Stimulated activated naive CD4-positive, alpha-beta T cell (primary cell): Measurements from ENCODE around the gene DOK4.
A peak's percentile ranks its signal among the peaks of the same experiment; 100 is the strongest.

Experiments used
- DNase-seq, 6 experiments: peaks; one replicate each; lab custom pipeline; 2025; lab: John Stamatoyannopoulos, UW

The DOK4 gene

DNA sequence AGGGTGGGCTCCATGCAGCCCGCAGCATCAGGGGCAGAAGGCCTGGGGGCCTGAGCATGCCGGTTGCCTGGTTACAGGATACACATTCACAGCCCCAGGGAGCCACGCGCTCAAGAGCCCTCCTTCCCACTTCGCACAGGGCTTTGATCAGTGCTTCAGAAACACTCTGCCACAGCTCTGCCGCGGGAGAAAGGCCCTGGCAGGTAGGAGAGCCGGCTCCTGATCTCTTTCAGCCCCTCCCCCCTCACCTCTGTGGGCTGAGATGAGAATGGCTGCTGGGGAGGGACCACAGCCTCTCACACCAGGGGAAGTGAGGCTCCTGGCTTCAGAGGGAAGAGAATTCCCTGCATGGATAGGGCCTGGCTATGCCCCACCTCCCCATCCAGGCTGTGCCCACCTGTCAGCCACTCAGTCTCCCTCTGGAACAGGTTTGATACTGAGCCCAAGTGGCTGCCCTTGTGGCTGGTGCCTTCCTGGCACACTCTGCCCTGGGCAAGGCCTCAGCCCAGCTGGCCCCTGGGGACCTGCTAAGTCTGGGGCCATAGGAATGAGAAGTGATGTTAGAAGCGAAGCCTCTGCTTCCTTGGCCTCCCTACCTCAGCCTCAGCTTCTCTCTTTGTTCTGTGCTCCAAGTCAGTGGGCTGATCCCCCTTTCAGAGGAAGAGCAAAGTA is 8.6 kb downstream of the DOK4 start:
- no peak for DNase-seq

DNA sequence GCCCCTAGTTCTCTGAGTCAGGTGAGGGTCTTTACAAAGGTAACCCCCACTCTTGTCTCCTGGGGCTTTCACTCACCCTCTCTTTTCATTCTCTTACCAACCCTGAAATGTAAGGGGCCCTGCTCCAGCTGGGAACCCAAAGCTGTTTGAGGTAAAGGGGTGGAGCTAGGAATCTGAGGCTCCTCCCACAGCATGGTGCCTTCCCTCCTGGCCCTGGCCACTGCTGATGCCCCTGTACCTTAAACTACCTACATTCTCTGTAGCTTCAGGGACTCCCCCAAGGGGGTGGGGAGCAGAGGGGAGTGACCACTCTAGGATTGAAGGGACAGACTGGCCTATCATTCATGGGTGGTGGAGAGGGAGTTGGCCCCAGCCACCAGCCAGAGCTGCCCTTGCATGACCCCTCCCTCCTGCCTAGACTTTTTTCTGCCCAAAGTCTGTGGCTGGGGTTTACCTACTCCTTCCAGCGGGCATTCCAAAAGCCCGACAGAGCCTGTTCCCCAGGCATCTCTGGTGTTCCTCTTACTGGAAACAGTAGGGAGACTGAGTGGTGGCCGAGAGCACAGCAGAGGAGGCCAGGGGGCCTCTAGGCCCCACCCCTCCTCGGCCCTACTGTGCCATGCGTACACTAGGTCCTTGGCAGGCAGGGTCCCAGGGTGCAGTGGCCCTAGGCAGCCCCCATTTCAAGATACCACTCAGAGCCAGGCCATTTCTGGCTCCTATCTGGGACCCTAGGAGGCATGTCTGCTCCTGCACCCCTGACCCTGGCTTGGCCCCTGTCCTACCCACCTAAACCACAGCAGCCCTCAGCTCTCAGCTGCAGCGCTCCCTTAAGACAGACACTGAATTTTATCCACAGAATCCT is 9.5 kb downstream of the DOK4 start:
- no peak for DNase-seq

DNA sequence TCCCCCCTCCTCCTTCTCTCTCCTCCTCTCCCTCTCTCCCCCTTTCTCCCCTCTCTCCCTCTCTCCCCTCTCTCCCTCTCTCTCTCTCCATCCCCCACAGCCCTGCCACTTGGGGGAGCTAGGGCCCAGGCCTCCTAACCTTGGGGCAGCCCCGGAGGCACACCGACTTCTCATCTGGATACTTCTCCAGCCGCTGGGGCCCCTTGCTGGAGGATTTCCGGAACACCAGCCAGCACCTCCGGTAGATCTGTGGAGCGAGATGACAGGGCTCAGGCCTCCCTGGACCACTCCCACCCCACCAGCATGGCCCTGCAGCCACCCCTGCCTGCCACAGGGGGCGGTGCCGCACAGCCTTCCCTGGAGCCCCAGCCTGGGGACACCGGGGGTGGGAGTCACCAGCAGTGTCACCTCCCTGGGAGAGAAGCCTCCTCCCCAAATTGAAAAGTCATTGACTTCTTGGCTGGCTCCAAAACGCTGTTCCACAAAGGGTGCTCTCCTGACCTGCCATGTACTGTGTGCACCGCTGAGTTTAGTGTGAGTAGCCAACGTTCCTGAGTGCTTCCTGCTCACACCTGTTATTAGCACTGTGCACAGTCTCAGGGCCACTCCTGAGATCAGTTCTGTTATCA is 10.5 kb downstream of the DOK4 start:
- DNase-seq = peak; percentile 52 to 78 (median 64)

DNA sequence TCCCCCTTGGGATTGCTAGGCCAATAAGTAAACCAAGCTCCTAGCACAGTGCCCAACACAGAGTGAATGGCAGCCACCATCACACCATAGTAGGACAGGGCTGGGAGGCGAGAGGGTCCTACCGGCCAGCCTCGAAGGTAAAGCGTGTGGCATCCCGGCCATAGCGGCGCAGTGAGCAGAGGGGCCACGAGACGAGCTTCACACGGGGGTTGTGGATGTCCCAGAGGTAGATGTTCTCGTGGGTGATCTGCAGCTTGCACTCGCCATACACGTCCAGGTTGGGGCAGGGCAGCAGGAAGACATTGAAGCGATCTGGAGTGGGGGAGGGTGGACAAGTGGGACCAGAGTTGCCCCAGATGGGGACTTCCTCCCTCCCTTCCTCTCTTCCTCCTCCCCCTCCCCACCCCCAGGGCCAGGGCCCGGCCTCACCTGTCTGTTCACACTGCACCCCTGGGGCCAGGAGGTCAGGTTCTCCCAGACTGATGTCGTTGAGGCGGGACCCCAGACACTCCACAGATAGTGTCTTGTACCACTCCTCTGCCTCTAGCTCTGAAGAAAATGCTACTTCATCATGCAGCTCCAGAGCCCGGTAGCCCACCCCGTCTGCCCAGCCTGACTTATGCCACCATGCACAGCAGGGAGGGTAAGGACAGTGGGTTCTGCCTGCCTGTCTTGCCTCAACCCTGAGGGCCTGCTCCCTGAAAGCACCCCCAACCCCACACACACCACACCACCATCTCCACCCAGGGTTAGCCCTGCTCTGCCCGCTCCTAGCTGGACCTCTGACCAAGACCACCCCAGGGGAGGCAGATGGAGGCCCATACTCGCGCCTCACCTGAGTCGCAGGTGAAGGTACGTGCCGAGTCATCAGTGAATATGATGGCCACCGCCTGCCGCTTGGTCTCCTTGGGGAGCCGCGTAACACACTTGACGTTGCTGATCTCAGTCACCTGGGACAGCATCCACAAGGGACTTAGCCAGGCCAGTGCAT is 11.3 kb downstream of the DOK4 start:
- DNase-seq = no peak

DNA sequence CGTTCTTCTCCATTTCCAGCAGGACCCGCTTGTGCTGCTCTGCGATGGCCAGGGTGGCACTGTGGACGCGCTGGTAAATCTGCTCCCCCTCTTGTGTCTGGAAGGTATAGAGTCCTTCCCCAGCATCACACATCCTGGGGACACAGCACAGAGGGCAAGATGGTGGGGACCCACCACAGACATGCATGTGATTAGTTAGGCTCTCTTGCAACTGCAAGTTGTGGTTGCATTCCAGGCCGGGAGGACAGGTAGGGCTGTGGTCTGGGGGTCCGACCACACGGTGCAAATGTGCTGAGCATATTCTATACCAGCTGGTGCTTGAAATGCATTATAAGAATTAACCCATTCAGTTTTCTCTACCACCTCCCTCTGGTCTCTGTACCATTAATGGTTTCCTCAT is 12.4 kb downstream of the DOK4 start:
- no peak for DNase-seq

DNA sequence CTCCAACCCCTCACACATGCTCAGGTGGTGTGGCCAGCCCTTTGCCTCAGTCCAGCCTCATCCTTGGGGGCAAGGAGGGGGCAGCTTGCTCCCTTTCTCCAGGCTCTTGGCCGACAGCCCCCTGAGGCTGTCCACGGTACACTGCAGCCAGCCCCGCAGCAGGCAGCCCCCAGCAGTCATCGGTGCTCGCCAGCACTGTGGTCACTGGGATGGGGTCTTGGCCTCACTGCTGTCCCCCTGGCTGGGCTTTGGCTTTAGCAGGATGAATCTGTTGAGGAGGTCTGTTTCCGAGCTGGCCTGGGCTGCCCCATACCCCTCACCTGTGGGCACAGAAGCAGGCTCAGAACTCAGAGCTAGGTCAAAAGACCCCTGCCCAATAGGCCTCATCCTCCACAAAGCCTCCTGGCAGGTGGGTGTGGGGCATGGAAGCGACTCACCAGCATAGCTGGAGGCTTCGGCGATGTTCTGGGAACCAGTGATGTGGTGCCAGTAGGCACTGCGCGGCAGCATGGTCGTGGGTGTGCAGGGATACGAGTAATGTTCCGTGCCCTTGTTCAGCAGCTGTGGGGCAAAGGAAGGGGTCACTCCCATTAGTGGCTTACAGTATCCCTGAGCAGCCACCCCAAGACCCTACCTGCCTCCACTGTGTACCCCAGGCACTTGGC is 13.0 kb downstream of the DOK4 start:
- DNase-seq = peak in 1 of 6 experiments; percentile 9

DNA sequence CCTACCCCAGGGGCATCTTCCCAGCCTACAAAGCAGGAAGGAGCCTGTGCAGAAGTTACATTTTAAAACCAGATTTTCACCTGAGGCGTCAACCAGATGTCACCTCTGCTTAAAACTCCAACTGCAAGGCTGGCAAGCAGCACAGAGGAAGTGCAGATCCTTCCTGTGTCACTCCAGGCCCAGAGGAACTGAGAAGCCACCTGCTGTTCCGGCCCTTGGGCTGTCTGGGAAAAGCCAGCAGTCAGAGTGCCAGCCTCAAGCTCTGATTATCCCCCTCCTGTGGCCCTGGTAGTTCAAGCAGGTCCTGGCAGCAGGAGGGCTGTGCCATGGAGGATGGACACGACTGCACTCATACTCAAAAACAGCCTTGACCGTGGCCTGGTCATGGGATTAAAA is 13.6 kb downstream of the DOK4 start:
- DNase-seq = no peak

DNA sequence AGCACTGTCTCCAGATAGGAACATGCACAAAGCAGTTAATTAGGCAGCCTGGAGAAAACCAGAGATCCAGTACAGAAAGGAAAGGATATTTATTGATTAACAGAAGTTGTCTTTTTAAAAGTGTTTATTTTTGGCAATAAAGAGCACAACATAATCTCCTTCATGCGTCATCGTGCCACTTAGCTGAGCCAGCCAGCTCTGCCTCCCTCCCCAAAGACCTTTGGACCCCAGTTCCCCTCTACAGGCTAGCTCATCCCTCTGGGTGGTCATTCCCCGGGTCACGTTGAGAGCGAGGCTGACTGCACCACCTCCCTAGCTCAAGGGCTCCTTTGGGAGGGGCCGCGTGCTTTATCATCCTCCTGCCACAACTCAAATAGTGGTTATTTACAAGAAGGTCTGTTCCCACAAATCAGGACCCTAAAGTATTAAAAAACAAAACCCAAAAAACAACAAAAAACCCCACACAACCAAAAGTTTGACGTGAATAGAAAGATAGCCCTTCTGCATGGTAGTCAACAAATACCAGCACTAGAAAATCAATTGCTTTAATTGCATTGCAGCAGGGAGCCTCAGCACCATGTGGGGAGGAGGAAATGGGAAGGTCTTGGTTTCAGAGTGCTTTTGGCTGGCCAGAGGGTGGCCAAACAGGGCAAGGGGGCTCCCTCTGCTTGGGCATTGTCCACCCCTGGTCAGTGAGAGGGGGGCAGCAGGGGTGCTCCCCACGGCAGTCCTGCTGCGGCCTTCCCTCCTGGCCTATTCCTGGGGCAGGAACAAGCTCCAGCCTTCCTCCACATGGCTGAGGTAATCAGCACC is 14.2 kb downstream of the DOK4 start:
- DNase-seq = no peak

DNA sequence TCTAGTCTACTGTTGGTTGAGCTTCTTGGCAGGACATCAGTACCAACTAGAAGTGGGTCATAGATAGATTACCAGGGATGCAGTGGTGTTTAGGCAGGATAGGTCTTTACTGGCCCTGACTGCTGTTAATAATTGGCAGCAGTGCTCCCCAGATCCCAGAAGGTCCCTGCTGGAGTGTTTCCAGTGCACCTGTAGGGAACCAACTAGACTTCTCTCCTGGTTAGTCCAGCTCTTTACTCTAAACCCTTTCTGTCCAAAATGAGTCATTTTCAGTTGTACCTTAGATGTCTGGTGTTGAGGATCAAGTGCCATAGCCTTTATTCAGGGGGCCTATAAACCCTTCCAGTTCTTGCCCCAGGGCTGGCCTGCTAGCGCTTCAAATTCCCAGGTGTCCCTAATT is 15.1 kb downstream of the DOK4 start:
- no peak for DNase-seq

DNA sequence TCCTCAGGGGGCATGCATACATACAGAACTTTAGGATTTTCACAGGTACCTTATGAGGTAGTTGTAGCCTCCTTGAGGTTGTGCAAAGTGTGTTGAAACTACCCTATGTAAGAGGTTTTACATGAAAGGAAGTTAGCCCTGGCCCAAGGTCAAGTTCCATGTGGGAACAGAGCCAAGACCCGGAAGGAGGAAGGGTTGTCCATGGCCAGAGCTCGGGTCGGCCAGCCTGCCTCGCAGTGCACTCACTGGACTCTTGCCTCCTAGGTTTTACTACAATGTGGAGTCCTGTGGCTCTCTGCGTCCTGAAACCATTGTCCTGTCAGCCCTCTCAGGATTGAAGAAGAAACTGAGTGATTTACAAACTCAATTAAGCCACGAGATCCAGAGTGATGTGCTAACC is 15.6 kb downstream of the DOK4 start:
- DNase-seq = no peak

DNA sequence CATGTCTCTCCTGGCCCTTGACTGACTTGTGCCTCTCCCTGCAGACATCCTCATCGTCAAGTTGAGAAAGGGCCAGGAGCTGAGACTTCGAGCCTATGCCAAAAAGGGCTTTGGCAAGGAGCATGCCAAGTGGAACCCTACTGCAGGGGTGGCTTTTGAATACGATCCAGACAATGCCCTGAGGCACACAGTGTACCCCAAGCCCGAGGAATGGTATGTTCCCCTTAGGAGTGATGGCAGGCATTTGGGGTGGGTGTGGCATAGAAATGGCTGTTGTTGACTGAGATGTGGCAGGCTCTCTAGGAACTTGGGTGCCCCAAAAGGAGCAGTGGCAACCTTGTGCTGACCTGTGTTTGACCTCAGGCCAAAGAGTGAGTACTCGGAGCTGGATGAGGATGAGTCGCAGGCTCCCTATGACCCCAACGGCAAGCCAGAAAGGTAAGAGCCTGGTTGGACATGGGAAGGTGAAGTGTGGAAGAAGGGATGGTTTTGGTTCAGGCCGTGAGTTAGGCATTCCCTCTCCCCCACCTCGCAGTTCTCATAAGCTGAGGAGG is 16.3 kb downstream of the DOK4 start:
- no peak for DNase-seq

DNA sequence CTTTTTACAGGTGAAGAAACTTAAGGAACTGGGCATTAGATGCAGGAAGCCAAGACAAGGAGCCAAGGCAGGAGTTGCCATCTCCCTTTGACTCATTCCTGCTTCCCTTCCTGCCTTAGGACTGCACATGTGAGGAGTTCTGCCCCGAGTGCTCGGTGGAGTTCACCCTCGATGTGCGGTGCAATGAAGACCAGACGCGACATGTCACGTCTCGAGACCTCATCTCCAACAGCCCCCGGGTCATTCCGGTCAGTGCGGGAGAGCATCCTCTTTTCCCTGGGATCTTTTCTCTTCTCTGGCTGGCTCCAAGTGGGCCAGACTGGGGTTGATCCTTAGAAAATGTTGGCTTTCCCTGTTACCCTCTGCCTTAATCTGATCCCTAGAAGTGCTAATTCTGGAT is 17.2 kb downstream of the DOK4 start:
- DNase-seq = no peak

DNA sequence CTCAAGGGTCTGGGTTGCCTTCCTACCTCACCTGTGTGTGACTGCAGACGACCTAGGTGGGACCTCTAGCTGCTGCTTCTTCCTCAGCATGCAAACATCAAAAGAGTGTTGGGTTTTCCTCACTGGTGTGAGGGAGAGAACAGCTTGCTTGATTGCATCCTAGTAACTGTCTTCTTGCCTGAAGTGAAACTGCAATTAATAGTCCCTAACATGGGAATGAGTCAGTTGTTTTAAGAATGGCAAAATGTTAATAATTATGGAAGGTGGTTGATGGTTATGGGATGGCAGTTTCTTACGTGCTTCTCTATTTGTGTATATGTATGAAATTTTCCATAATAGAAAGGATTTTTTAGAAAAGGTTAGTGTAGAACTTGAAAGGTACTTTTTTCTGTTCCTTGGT is 17.9 kb downstream of the DOK4 start:
- no peak for DNase-seq

DNA sequence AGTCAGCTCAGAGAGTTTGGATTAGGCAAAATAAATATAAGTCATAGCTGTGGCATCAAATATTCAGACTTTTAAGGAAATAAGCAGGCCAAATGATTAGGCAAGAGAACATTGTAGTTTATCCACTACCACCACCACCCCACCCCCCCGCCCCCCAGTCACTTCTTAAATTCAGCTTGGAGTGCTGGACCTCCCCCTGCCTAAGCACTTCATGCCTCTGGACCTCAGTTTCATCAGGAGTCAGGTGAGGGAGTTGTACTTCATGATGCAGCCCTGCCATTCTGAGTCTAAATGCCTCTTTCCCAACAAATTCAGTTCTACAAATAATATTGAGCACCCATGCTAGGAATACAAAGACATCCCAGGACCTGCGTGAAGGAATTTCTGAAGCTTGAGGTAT is 21.8 kb downstream of the DOK4 start:
- DNase-seq = no peak

DNA sequence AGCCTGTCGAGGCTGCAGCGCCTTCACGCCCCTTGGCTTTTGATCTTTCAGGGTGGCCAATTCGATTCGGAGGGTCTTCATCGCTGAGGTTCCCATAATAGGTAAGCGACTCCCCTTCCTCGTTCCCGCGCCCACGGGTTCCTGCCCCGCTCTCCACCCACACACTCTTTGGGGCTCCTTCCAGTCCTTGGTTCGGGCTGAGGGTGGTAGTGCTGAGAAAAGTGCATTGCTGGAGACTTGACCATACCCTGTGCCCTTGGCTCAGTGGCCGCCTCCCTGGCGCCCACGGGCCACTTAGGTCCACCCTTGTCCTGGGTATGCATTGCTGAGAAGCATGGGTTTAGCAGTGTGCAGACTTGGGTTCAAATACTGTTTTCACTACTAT is 23.3 kb downstream of the DOK4 start:
- peak in 1 of 6 experiments; percentile 45 for DNase-seq

DNA sequence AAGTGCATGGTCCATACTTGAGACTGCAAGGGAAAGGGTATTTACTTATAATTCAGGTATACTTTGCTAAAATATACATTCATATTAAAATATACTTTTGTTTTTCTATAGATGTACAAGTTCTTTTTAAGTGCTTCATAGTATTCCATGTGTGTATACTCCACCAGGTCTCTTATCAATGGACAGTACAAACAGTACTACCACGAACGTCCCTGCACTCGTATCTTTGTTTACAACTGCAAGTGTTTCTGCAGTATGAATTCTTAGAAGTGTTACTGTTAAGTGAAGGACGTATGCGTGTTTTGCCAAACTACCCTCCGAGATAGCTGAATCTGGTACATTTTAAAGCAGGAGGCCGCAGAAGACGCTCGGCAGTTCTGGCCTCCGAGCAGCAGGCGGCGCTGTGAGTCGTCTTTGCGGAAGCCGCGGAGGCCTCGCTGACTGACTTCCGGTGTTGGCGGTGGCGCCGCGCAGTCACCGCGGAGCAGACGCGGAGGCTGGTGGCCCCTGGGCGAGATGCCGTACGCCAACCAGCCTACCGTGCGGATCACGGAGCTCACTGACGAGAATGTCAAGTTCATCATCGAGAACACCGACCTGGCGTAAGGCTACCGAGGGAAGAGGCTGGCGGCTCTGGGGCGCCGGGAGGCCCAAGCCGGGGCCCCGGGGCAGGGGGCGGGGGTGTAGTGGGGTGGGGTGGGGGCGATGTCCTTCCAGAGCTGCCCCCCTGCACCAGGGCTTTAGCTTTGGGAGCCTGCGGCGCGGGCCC is 23.9 kb downstream of the DOK4 start, which contains the start of gene POLR2C:
Gene POLR2C (plus strand): TSS at position 471 of the 769 bp plus-strand sequence. CDS start 46 bp downstream, at position 517.
- DNase-seq = peak; percentile 81 to 93 (median 88)

DNA sequence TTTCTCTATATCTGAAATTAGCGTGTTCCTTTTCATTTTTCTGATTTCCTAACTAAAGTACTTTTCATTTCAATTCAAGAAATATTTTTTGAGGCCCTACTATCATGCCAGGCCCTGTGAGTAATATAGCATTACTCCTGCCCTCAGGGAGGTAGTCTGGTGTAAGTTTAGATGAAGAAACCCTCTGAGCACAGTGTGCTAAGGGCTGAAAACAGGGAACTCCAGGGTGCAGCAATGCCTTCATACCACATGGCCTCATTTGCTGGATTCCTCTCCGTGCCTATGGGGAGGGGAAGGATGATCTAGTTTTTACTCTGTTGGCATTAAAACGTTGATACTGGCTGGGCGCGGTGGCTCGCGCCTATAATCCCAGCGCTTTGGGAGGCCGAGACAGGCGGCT is 34.3 kb downstream of the DOK4 start:
- DNase-seq = no peak

DNA sequence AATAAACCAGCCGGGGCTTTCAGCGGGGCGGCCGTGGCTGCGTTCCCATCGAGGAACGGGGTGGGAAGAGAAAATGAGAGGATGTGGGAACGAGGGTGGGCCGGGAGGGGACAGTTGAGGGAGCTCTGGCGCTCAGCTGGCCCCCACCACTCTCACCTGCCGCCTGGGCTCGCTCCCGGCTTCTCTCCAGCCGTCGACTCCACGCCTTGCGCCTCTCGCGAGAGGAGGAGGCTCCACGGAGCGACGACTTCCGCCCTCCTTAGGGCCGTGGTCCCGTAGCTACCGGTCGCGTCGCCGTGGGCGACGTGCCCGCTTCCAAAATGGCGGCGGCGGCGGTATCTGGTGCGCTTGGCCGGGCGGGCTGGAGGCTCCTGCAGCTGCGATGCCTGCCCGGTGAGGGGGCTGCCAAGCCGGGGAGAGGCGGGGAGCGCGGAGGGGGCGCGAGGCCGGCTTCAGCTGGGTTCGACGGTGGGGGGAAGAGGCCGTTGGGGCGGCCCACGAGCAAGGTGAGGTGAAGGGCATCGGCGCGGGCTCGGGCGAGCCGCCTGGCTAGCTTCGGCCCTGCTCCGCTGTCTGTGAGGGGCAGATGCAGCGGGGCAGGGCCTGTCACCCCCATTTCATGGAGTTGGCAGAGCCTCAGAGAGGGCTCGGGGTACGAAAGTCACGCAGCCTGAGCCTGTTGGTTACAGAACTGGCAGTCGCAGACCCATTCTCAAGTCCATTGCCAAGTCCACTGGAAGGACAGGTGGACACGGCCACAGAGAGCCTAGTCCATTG is 38.9 kb downstream of the DOK4 start, which contains the start of the genes CIAPIN1 and COQ9:
Gene CIAPIN1 (minus strand): TSS at position 200 of the 777 bp plus-strand sequence. CDS start 6,457 bp downstream, outside the sequence.
Gene COQ9 (plus strand): TSS at position 294 of the 777 bp plus-strand sequence. CDS start 27 bp downstream, at position 321.
- peak; percentile 80 to 94 (median 88) for DNase-seq
